Kidney epithelial cell (primary cell): ENCODE measurements around the gene ITPR1. TPM values are rescaled to one million over a fixed set of nuclear protein-coding genes. Genes with fewer than 3 reads are reported as not detected.
"Not testable (repeated sequence)": the region's sequence is repeated elsewhere in the genome, so short reads cannot be mapped to it uniquely, and the experiment has no call there.

Experiments
- DNase-seq: peaks from one replicate; pipeline ENCODE4 v3.0.0-alpha.2; 2010; ENCODE audit warnings: low read depth
- H3K27me3 ChIP-seq: 2 replicates; pipeline ENCODE4 v1.6.0; 2011; ENCODE audit warnings: low read length; ENCODE audit not compliant: control insufficient read depth, insufficient read depth
- H3K36me3 ChIP-seq: 2 replicates; pipeline ENCODE4 v1.5.1; 2011; ENCODE audit warnings: low read length; ENCODE audit not compliant: control insufficient read depth, insufficient read depth
- H3K4me3 ChIP-seq: 2 replicates; pipeline ENCODE4 v1.5.1; 2011; ENCODE audit warnings: low read depth, mild to moderate bottlenecking, control low read depth, low read length
- total RNA-seq: library from RNA; depleted of rRNA; stranded (reverse); fragments of >200 nt; gene quantifications from 2 replicates; pipeline ENCODE4 v1.2.3, GENCODE V29; 2015
- TF ChIP-seq, protein P1 (sequence below): IDR thresholded peaks from 2 replicates; pipeline ENCODE4 v1.5.1; 2011; ENCODE audit warnings: mild to moderate bottlenecking, moderate library complexity, low read length, control low read depth, inconsistent platforms; ENCODE audit not compliant: insufficient read depth, poor library complexity, severe bottlenecking

Gene ITPR1
- total RNA-seq, 1 donor from 2014 or later = 8.9 TPM

DNA sequence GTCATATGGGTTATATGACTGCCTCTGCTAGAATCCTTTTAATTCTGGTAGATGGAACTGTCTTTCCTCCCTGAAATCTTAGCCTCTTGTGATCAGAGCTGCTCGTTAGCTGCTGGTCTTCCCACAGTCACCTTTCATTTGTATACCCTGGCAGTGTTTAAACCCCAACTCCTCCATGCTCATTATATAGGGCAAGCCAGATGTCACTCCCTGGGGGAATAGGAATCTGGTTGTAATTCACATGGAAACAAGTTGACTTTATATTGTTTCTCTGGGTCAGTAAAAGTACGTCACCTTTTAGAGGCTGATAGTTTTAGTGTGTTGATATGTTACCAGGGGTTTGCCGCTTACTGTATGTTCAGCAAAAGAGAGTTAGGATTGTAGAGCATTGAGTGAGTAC, 103.5 kb downstream of the ITPR1 start:
- TF ChIP-seq, protein P1, sequence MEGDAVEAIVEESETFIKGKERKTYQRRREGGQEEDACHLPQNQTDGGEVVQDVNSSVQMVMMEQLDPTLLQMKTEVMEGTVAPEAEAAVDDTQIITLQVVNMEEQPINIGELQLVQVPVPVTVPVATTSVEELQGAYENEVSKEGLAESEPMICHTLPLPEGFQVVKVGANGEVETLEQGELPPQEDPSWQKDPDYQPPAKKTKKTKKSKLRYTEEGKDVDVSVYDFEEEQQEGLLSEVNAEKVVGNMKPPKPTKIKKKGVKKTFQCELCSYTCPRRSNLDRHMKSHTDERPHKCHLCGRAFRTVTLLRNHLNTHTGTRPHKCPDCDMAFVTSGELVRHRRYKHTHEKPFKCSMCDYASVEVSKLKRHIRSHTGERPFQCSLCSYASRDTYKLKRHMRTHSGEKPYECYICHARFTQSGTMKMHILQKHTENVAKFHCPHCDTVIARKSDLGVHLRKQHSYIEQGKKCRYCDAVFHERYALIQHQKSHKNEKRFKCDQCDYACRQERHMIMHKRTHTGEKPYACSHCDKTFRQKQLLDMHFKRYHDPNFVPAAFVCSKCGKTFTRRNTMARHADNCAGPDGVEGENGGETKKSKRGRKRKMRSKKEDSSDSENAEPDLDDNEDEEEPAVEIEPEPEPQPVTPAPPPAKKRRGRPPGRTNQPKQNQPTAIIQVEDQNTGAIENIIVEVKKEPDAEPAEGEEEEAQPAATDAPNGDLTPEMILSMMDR = no peak
- Histone ChIP-seq H3K27me3 (no peaks in the 10 kb centered on the region), H3K4me3 (no peak overlapping the region), H3K36me3 (no peaks in the 10 kb centered on the region)
- no peak for DNase-seq

DNA sequence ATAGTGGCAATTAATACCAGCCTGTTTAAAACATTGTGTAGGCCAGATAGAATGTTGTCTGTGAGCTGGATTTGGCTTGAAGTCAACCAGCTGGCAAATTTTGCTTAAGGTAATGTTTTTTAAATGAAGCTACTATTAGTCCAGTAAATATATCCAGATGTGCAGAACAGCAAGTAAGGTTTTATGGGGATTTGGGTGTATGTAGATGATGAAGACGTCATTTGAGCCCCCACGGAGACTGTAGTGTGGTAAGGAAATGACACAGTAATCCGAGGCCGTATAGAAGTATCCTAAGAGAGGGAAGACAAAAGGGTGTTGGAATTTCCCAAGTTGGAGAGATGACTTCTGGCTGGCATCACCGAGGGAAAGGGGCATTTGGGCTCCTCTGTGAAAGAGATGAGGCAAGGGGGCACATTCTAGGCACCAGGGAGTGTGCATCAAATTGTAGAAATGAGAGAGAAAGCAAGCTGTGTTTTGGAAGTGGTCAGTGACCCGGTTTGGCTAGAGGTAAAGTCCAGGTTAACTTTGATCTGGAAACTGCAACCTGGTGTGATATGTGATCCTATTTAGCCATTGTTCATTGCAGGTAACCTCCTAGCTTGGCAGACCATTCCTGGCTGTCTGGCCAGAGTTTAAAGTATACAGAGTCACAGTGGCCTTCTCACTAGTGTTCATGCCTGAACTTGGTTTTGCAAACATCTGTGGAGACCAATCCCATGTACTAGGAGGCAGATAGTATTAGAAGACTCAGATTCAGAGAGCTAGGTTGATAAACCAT, 104.2 kb downstream of the ITPR1 start:
- TF ChIP-seq, protein P1 = no peak
- DNase-seq = no peak

DNA sequence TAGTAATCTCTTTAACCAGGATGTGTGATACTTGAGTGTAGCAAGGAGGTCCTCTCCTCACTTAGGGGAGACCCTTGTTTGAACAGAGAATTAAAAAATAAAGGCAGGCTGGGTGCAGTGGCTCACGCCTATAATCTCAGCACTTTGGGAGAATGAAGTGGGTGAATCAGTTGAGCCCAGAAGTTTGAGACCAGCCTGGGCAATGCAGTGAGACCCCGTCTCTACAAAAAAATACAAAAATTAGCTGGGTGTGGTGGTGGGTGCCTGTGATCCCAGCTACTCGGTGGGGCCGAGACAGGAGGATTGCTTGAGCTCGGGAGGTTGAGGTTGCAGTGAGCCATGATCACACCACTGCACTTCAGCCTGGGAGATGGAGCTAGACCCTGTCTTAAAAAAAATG, 105.1 kb downstream of the ITPR1 start:
- not testable (repeated sequence) for H3K36me3 ChIP-seq, H3K4me3 ChIP-seq, DNase-seq, H3K27me3 ChIP-seq

More for the DNA sequence above, 104.2 kb downstream of the ITPR1 start:
- Histone ChIP-seq H3K4me3 (no peak overlapping the region), H3K27me3 (no peaks in the 10 kb centered on the region), H3K36me3 (no peaks in the 10 kb centered on the region)

DNA sequence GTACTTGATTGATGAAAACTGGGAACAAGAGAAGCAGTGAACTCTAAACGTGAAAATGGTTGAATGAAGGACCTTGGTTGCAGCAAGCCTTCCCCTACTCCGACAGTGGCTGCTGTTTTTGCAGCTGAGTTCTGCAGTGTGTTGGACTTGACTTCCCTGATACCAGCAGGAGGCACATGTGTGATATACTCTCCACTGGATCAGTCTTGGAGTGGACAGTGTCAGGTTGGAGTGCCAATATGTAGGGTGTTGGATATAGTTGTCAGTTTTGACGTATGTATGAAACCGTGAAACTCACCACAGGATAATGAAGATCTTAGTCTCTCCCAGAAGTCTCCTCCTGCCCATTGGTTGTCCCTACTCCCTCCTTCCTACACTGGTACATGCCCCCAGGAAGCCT, 106.5 kb downstream of the ITPR1 start:
- Histone ChIP-seq H3K4me3 (no peak overlapping the region), H3K27me3 (no peaks in the 10 kb centered on the region), H3K36me3 (no peaks in the 10 kb centered on the region)
- no peak for DNase-seq
- TF ChIP-seq, protein P1 = no peak

DNA sequence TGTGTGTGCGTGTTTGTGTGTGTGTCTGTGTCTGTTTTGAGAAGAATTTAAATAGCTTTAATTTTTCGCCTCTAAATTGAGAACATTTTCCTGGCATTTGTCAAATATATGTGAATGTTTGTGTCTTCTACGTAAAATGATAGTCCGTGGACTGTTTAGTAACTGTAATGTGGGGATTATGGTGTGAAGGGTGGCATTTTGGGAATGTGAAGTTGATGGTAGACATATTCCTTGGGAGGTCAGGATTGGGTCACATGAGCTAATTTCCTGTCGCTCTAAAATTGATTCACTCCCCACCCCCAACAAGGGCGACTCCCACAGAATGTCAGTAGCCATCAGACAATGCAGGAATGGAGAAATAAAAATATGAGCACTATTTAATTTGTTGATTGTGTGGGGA, 107.3 kb downstream of the ITPR1 start:
- DNase-seq = no peak
- no peak overlapping the region for H3K4me3 ChIP-seq
- no peaks in the 10 kb centered on the region for H3K36me3 ChIP-seq
- no peaks in the 10 kb centered on the region for H3K27me3 ChIP-seq
- TF ChIP-seq, protein P1 = no peak

DNA sequence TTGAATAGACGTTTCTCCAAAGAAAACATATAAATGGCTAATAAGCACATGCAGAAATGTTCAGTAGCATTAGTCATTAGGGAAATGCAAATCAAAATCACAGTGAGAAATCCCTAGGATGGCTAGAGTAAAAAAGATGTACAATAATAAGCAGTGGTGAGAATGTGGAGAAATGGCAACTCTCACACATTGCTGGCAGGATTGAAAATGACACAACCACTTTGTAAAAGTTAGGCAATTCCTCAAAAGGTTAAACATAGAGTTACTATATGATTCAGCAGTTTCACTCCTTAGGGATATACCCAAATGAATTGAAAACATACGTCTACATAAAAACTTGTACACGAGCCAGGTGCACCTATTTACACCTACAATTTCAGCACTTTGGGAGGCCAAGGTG, 108.7 kb downstream of the ITPR1 start:
- no peaks in the 10 kb centered on the region for H3K36me3 ChIP-seq
- H3K27me3 ChIP-seq = no peaks in the 10 kb centered on the region
- TF ChIP-seq, protein P1 = no peak
- no peak overlapping the region for H3K4me3 ChIP-seq
- no peak for DNase-seq
